ENCODE data around the gene BEGAIN. TPM values are rescaled to one million over a fixed set of nuclear protein-coding genes. Genes with fewer than 3 reads are reported as not detected.
A peak's percentile ranks its signal among the peaks of the same experiment; 100 is the strongest.

The BEGAIN gene
- total and polyA plus RNA-seq, 10 donors: 1.8 to 10.0 (median 5.6) TPM

DNA sequence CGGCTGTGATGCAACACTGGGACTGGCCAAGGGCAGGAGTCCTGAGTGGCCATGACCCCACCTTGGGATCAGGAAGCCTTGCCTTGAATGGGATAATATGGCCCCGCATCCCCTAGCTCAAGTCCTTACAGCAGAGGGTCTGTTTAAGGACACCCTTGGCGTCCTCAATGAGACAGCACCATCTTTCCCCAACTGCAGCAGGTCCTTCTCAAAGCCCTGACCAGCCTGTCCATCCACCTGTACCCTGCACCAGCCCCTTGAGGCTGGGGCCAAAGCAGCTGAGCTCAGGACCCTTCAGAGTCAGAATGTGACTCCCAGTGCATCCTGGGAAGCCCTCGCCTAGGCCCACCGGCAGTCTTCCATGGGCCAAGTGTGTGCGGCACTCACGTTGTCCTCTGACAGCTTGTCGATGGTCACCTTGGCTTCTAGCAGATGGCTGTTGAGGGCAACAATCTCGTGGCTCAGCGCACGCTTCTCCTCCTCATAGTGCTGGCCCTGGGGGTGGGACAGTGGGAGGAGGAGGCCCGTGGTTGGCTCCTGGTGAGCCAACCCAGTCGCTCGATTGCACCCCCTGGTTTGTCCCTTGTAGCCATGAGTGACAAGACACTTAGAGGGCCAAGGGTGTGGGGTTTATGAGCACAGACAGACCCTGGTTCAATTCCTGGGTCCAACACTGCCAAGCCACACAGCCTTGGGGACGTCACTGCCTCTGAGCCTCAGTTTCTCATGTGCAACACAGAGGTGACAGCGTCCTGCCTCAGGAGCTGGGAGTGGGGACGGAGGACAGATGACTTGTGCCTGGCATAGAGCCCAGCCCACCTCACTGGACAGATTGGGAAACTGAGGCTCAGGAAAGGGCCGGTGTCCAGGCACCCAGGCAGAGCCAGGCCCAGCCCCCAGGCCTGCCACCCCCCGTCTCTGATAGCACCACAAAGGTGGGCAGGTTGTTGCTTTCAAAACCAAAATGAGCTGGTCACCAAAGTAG lies 43.5 kb downstream of the BEGAIN start:
- no peak for TF ChIP-seq POLR2AphosphoS5 (IDR thresholded peaks at IDR 0.05)
- no peak for TF ChIP-seq POLR2A (IDR thresholded peaks at IDR 0.05)
- TF ChIP-seq, protein P1, sequence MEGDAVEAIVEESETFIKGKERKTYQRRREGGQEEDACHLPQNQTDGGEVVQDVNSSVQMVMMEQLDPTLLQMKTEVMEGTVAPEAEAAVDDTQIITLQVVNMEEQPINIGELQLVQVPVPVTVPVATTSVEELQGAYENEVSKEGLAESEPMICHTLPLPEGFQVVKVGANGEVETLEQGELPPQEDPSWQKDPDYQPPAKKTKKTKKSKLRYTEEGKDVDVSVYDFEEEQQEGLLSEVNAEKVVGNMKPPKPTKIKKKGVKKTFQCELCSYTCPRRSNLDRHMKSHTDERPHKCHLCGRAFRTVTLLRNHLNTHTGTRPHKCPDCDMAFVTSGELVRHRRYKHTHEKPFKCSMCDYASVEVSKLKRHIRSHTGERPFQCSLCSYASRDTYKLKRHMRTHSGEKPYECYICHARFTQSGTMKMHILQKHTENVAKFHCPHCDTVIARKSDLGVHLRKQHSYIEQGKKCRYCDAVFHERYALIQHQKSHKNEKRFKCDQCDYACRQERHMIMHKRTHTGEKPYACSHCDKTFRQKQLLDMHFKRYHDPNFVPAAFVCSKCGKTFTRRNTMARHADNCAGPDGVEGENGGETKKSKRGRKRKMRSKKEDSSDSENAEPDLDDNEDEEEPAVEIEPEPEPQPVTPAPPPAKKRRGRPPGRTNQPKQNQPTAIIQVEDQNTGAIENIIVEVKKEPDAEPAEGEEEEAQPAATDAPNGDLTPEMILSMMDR (IDR thresholded peaks at IDR 0.05 in 8 of 11, conservative IDR thresholded peaks at IDR 0.05 in 3 of 11): no peak
- WGBS, 5 donors: 84 to 93% (median 89%) methylated on average over 13 to 19 of the region's 19 CpGs
- H3K9me3 ChIP-seq: no peaks in the 10 kb centered on the region
- DNase-seq: no peak
- H3K27me3 ChIP-seq (replicated peaks in 1 of 7): no peaks in the 10 kb centered on the region
- intact Hi-C loops (cut with DNase I; ENCODE audit: low total_unique reads): no loop called here
- peaks cover 0 to 23% (median 0%) of the 10 kb centered on the region in 6 donors for H3K36me3 ChIP-seq
- H3K27ac ChIP-seq: no peak overlapping the region
- no peak overlapping the region for H3K4me3 ChIP-seq
- H3K4me1 ChIP-seq: peaks cover 15 to 39% (median 25%) of the 10 kb centered on the region in 6 donors

DNA sequence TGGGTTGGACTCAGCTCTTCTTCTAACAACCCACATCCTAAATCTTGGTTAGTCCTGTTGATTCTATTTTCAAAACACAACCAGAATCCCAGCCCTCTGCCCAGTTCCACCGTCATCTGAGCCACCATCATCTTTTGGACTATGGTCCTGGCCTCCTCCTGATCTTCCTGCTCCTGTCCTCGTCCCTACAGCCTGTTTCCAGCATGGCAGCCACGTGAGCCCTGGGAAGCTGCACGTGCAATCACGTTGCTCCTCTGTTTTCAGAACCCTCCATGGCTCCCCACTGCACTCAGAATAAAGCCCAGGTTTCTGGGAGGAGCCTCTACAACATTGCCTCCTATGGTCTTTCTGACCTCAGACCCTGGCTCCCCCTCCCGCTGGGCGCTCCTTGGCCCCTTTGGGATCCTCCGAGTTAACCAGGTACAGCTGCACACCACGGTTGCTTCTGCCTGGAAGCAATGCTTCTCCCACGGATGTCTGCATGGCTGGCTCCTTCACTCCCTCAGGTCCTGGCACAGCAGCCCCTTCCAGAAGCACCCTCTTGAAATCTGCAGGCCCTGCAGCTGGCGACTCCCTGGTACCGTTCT lies 44.5 kb downstream of the BEGAIN start:
- TF ChIP-seq, protein P1 (IDR thresholded peaks at IDR 0.05 in 8 of 11, conservative IDR thresholded peaks at IDR 0.05 in 3 of 11): no peak
- no peak for TF ChIP-seq POLR2A (IDR thresholded peaks at IDR 0.05)
- TF ChIP-seq POLR2AphosphoS5 (IDR thresholded peaks at IDR 0.05): no peak
- peaks cover 8 to 28% (median 15%) of the 10 kb centered on the region in 6 donors for H3K4me1 ChIP-seq
- H3K27me3 ChIP-seq (replicated peaks in 1 of 7): no peaks in the 10 kb centered on the region
- intact Hi-C loops (cut with DNase I; ENCODE audit: low total_unique reads): no loop called here
- DNase-seq: peak; percentile 50
- H3K36me3 ChIP-seq: peaks cover 0 to 34% (median 0%) of the 10 kb centered on the region in 6 donors
- 85 to 91% (median 89%) methylated on average over 12 of the region's 12 CpGs for WGBS, 5 donors
- no peak overlapping the region for H3K27ac ChIP-seq
- no peaks in the 10 kb centered on the region for H3K9me3 ChIP-seq
- H3K4me3 ChIP-seq: no peak overlapping the region

DNA sequence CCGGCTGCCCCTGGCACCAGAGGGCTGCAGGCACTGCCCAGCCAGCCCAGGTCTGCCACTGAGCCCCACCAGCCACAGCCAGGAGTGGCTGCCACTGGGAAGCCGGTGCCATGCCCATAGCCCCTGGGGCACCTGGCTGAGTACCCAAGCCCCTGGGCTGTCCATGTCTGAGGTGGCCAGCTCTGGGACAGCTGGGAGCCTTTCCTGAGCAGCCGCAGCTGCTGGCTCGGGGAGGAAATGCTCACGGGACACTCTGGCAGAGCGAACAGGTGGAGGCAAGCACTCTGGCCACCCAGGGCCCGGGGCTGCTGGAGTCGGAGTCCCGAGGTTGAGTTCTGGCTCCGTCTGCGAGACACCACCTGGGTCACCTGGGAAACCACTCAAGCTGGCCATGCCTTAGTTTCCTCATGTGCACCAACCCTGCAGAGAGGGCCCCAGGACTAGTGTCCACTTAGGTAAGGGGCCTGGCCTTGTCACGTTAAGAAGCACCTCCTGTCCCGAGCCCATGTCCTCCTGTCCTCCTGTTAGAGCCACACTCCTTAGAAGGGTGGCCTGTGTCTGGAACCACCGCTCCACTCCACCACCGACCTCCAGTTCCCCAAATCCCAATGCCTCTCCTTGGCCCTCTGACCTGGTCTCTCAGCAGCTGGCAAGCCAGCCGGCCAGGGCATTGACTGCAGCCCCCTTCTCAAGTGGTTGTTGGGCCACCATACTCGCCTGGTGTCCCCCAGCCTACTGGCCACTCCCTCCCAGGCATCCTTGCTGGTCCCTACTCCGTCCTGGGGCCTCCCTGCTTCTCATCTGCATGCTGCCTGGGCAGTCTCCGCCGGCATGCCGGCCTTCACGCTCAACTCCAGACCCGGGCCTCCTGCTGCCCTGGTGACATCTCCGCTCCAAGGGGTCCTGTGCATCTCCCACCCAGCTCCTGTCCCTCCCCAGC lies 45.3 kb downstream of the BEGAIN start:
- no peaks in the 10 kb centered on the region for H3K9me3 ChIP-seq
- peak; percentile 71 for DNase-seq
- peaks cover 0 to 20% (median 6%) of the 10 kb centered on the region in 6 donors for H3K4me1 ChIP-seq
- intact Hi-C loops (cut with DNase I; ENCODE audit: low total_unique reads): no loop called here
- no peaks in the 10 kb centered on the region for H3K27me3 ChIP-seq (replicated peaks in 1 of 7)
- H3K4me3 ChIP-seq: no peak overlapping the region
- peaks cover 0 to 35% (median 0%) of the 10 kb centered on the region in 6 donors for H3K36me3 ChIP-seq
- 81 to 94% (median 91%) methylated on average over 13 to 24 of the region's 24 CpGs for WGBS, 5 donors
- TF ChIP-seq POLR2AphosphoS5 (IDR thresholded peaks at IDR 0.05) (no peak), POLR2A (IDR thresholded peaks at IDR 0.05) (no peak)
- TF ChIP-seq, protein P1 (IDR thresholded peaks at IDR 0.05 in 8 of 11, conservative IDR thresholded peaks at IDR 0.05 in 3 of 11): no peak
- H3K27ac ChIP-seq: no peak overlapping the region

All from spleen (tissue), 11 donors.